GM23338 (cell line): ENCODE data around the gene ERAP2.

Experiments
- JUNB ChIP-seq: IDR thresholded peaks from one replicate; pipeline ENCODE4 v1.6.1; 2016; ENCODE audit warnings: antibody characterized with exemption; ENCODE audit not compliant: unreplicated experiment
- NANOG ChIP-seq: IDR thresholded peaks from 2 replicates; pipeline ENCODE4 v1.6.1; 2016; ENCODE audit warnings: antibody characterized with exemption, borderline replicate concordance
- STAT1 ChIP-seq: IDR thresholded peaks from one replicate; pipeline ENCODE4 v1.6.1; 2016; ENCODE audit warnings: antibody characterized with exemption; ENCODE audit not compliant: unreplicated experiment
- TF ChIP-seq, protein P1 (sequence below), 2 experiments: fragments of 200-600 bp in 1 of 2; sonication (generic) in 1 of 2; conservative IDR thresholded peaks; 2 replicates each; pipeline versions ENCODE4 v1.5.1 to v1.6.1; 2016 to 2017; ENCODE audit warnings: antibody characterized with exemption in 2 of 2, low read depth in 2 of 2, mild to moderate bottlenecking in 2 of 2, moderate library complexity in 1 of 2

GRCh38 chr5:96922499-96923244, 46.4 kb downstream of the ERAP2 start:
- TF ChIP-seq, protein P1, sequence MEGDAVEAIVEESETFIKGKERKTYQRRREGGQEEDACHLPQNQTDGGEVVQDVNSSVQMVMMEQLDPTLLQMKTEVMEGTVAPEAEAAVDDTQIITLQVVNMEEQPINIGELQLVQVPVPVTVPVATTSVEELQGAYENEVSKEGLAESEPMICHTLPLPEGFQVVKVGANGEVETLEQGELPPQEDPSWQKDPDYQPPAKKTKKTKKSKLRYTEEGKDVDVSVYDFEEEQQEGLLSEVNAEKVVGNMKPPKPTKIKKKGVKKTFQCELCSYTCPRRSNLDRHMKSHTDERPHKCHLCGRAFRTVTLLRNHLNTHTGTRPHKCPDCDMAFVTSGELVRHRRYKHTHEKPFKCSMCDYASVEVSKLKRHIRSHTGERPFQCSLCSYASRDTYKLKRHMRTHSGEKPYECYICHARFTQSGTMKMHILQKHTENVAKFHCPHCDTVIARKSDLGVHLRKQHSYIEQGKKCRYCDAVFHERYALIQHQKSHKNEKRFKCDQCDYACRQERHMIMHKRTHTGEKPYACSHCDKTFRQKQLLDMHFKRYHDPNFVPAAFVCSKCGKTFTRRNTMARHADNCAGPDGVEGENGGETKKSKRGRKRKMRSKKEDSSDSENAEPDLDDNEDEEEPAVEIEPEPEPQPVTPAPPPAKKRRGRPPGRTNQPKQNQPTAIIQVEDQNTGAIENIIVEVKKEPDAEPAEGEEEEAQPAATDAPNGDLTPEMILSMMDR (conservative IDR thresholded peaks at IDR 0.05; ENCODE audit: low read depth in 2 of 2), result no peak
- TF ChIP-seq STAT1 (no peak), NANOG (no peak), JUNB (no peak)
